ENCODE results near the gene SMOC1.

SMOC1 gene

GRCh38 chr14:69941768-69942742 is 62.8 kb downstream of the SMOC1 start:
- no peak for DNase-seq

GRCh38 chr14:69943084-69943780 is 64.0 kb downstream of the SMOC1 start:
- DNase-seq, result no peak

GRCh38 chr14:69945347-69945746 is 66.1 kb downstream of the SMOC1 start:
- DNase-seq, result no peak

- DNase-seq, result no peak
These were observed 66.7 kb downstream of the SMOC1 start for GRCh38 chr14:69945912-69946311.

DNA sequence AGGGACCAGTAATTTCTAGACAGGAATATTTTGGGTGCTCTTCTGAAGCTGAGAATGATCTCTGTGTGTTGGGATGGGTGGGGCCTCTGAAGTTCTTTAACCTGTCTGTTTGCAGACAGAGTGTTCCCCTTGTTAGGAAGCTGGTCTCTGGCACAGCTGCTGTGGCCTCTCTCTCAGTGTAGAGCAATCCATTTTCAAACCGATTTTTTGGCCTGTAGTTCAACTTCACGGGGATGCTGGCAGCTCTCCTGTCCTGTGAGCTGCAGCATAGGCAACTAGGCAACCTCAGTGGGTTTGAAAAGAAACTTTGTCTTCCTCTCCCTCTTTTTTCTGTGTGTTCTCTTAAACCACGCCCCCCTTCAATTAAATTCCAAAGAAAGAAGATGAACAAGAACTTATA is 69.1 kb downstream of the SMOC1 start:
- DNase-seq, result peak in 2 of 56 donors; percentile 6 to 34

DNA sequence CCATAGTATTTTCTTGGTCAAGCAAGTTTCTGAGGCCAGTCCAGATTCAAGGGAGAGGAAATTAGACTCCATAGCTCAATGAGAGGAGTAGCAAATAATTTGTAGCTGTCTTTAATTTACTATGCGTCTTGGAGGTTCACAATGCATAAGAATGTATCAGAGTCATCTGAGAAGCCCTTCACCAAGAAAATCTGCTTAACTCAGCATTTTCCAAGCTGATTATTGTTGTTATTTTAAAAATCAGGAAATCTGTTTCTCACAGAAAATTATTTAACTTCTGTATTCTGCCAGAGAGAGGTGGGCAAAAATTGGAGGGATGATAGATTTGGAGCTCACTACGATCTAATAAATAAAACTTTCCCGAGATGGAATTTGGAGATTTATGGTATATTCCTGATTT is 72.0 kb downstream of the SMOC1 start:
- no peak for DNase-seq

- DNase-seq, result no peak
These were observed 72.7 kb downstream of the SMOC1 start for GRCh38 chr14:69951935-69952334.

DNA sequence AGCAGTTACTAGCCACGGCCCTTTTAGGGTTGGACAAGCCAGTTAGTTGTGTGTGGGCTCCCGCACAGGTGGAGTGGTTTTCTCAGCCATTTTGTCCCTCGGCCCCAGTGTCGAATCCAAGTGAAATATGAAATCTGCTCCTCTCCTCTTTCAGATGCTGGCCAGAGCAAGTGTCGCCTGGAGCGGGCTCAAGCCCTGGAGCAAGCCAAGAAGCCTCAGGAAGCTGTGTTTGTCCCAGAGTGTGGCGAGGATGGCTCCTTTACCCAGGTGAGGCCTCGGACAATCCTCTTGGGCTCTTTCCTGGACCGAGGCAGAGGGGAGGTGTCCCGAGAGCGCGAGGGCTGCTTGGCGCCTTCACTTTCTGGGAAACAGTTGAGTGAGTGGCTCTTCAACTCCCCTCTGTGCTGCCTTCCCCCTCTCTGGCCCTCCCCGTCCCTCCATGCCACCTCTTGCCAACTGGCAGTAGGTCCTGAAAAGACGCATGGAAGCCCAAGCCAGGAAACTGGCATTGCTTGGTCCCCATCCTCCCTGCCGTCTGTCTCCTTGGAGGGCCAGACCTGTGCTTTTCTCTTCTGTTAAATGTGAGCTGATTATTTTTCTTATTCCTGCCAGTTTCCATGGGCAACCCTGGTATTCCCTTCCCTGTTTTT is 74.2 kb downstream of the SMOC1 start:
- DNase-seq, result peak in 36 of 56 donors; percentile 5 to 74 (median 38)

- peak in 3 of 56 donors; percentile 20 to 50 (median 24) for DNase-seq
These were observed 76.9 kb downstream of the SMOC1 start for GRCh38 chr14:69955855-69956845.

- peak in 14 of 56 donors; percentile 8 to 62 (median 24) for DNase-seq
These were observed 77.8 kb downstream of the SMOC1 start for GRCh38 chr14:69956970-69957369.

DNA sequence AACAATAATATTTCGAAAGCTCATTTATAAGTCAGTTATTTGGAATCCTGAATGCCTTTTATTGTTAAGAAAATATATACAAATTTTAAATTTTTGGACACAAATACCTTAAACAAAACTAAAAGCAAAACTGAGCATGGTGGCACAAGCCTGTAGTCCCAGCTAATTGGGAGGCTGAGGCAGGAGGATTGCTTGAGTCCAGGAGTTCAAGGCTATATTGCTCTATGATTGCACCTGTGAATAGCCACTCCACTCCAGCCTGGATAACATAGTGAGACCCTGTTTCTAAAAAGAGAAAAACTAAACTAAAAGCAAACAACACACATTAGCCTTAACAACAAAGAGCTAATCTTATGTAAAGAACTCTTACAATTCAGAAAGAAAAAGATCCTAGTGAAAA is 78.8 kb downstream of the SMOC1 start:
- no peak for DNase-seq

- no peak for DNase-seq
These were observed 79.9 kb downstream of the SMOC1 start for GRCh38 chr14:69959136-69959535.

DNA sequence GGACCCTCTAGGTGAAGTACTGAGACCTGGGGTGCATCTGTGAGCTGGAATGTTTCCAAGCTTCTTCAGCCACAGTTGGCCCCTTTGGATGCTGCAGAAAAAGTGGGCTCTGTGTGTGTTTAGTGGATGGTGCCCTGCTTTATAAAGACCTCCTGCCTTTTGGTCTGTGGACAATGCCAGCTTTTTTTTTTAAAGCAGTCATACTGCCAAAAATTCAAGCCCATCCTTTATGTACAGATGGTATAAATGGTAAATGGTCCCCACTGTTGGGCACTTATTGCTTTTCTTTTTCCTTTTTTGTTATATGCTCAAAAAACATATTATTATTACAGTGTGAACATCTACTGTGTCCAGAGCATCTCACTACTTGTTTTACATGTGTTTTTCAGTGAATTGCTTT is 81.1 kb downstream of the SMOC1 start:
- no peak for DNase-seq

DNA sequence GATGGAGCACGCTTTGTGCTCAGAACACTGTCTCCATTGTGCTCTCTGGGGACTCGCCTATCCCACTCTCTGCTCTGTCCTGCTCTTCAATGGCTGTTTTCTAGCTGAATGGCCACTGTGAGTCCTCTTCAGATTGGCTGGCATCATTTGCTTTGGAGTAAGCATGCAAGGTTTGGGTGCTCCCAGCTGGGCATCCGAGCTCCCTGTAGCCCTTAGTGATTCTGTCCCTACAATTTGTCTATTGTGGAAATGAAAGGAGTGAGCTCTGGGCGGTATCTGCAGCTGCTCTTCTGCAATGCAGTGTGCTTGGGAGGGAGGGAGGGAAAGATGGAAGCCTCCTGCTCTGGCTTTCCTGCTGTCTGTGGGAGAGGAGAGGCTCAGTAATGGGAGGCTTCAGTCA is 84.8 kb downstream of the SMOC1 start:
- DNase-seq, result peak in 51 of 56 donors; percentile 19 to 92 (median 68)

GRCh38 chr14:69964841-69965240 is 85.6 kb downstream of the SMOC1 start:
- no peak for DNase-seq

DNA sequence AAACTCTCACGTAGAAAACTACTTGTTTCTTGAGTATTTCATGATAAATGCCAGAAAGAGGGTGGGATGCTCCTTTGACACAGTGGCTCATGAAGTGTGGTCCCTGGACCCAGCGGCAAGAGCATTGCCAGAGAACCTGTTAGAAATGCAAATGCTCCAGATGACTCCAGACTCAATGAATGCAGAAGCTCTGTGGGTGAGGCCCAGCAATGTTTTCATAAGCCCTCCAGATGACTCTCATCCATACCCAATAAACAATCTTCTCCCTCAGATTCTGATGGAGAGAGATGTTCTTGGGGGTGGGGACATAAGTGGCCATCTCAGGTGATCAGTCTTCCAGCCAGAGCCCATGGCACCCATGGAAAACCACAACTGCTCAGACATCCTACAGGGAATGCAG is 88.9 kb downstream of the SMOC1 start:
- DNase-seq, result no peak

GRCh38 chr14:69968681-69969080 is 89.5 kb downstream of the SMOC1 start:
- no peak for DNase-seq

- peak in 3 of 56 donors; percentile 10 to 20 (median 13) for DNase-seq
These were observed 93.5 kb downstream of the SMOC1 start for GRCh38 chr14:69972755-69973154.

DNA sequence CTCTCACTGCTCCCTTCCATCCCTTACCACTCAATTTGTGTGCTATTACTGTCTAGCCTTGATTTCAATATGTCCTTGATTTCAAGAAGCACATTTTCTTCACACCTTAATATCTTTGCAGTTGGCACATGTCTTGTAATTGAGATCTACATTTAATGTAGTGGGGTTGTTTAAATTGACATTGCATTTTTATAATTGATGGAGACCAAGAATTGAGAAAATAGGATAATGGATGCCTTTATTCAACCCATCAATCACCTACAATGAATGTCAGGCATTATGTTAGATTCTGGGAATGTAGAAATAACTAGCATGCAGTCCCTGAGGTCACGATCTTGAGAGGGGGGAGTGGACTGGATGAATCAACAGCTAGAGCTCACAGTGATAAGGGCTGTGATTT is 94.6 kb downstream of the SMOC1 start:
- no peak for DNase-seq

- DNase-seq, result peak in 42 of 56 donors; percentile 11 to 80 (median 40)
These were observed 100.7 kb downstream of the SMOC1 start for GRCh38 chr14:69979882-69980281.
